HCT116 (cell line): Measurements from ENCODE around the gene DRAP1. TPM values are rescaled to one million over a fixed set of nuclear protein-coding genes. Genes with fewer than 3 reads are reported as not detected.

Source experiments
- ATAC-seq: fragments of 200-7000 bp; cut with Tn5 transposase; 2 replicates; pipeline ENCODE4 v1.9.1; 2020; ENCODE audit warnings: mild to moderate bottlenecking, moderate library complexity
- BruUV-seq: library from RNA; stranded (reverse); fragments of 400-500 nt; replicated peaks from 2 replicates; lab custom pipeline; 2021; lab: Mats Ljungman, UMichigan
- CTCF ChIA-PET: fragments of 300-600 bp; sonication (Branson Sonifier 250); formaldehyde crosslinking; loops from one replicate; lab custom pipeline; 2021; ENCODE audit warnings: antibody characterized with exemption; lab: Charles Lee
- POLR2A ChIA-PET: fragments of 300-600, 350-600 bp; sonication (Branson Sonifier 250); formaldehyde crosslinking; loops from one replicate; lab custom pipeline; 2021; ENCODE audit warnings: antibody characterized with exemption; lab: Charles Lee
- RAD21 ChIA-PET, 2 experiments: fragments of 300-600 bp; sonication (Branson Sonifier 250); formaldehyde crosslinking; loops; one replicate each; lab custom pipeline; 2023; ENCODE audit warnings: low total read pairs in 2 of 2; ENCODE audit not compliant: uncharacterized antibody in 2 of 2, unreplicated experiment in 2 of 2, low non-redundant PET in 1 of 2; lab: Charles Lee
- DNase-seq: peaks from one replicate; pipeline ENCODE4 v3.0.0-alpha.2; 2010; ENCODE audit warnings: low read depth, low spot score
- H2AFZ ChIP-seq: fragments of 200-600 bp; shearing (Covaris generic), sonication (generic); 2 replicates; pipeline ENCODE4 v1.6.1; 2017; ENCODE audit warnings: low read depth, mixed run types, mixed read lengths, antibody characterized with exemption, low read length; ENCODE audit not compliant: poor library complexity, severe bottlenecking
- H3K27ac ChIP-seq: 2 replicates; pipeline ENCODE4 v1.5.1; 2012; ENCODE audit warnings: low read depth, low read length
- H3K27me3 ChIP-seq: fragments of 200-600 bp; sonication (generic); 2 replicates; pipeline ENCODE4 v1.6.1; 2016; ENCODE audit warnings: mixed run types, low read length, mixed read lengths; ENCODE audit not compliant: insufficient read depth
- H3K36me3 ChIP-seq, 2 experiments: fragments of 200-500 bp in 1 of 2; fragments of 200-600 bp in 1 of 2; sonication (Bioruptor generic) in 1 of 2; sonication (generic) in 1 of 2; 2 replicates each; pipeline versions ENCODE4 v1.5.1 to v1.6.1; 2014 to 2016; ENCODE audit warnings: low read length in 2 of 2, inconsistent platforms in 1 of 2, mixed read lengths in 1 of 2, mixed run types in 1 of 2; ENCODE audit not compliant: insufficient read depth in 2 of 2, control insufficient read depth in 1 of 2
- H3K4me1 ChIP-seq, 2 experiments: fragments of 200-600 bp in 1 of 2; sonication (generic) in 1 of 2; 2 replicates each; pipeline versions ENCODE4 v1.5.1 to v1.6.1; 2012 to 2017; ENCODE audit warnings: low read length in 2 of 2, inconsistent platforms in 1 of 2, mild to moderate bottlenecking in 1 of 2, mixed read lengths in 1 of 2, mixed run types in 1 of 2, moderate library complexity in 1 of 2; ENCODE audit not compliant: insufficient read depth in 2 of 2, control insufficient read depth in 1 of 2
- H3K4me2 ChIP-seq: fragments of 200-600 bp; sonication (generic); 2 replicates; pipeline ENCODE4 v1.6.1; 2017; ENCODE audit warnings: mixed run types, low read length, mixed read lengths
- H3K4me3 ChIP-seq, 2 experiments: fragments of 200-600 bp in 1 of 2; sonication (generic) in 1 of 2; replicated peaks in 1 of 2; 2 replicates each; pipeline ENCODE4 v1.5.1; 2011 to 2016; ENCODE audit warnings: low read length in 2 of 2, control low read depth in 1 of 2, low read depth in 1 of 2, mild to moderate bottlenecking in 1 of 2, mixed read lengths in 1 of 2, mixed run types in 1 of 2
- H3K79me2 ChIP-seq: fragments of 200-600 bp; sonication (generic); 2 replicates; pipeline ENCODE4 v1.6.1; 2017; ENCODE audit warnings: mild to moderate bottlenecking, mixed run types, low read length, moderate library complexity, mixed read lengths; ENCODE audit not compliant: insufficient read depth
- H3K9ac ChIP-seq: fragments of 200-600 bp; sonication (generic); 2 replicates; pipeline ENCODE4 v1.6.1; 2016; ENCODE audit warnings: low read length, mixed read lengths
- H3K9me2 ChIP-seq: fragments of 200-600 bp; sonication (generic), shearing (Covaris generic); 2 replicates; pipeline ENCODE4 v1.6.1; 2017; ENCODE audit warnings: mixed run types, mild to moderate bottlenecking, moderate library complexity; ENCODE audit not compliant: insufficient read depth
- H3K9me3 ChIP-seq, 2 experiments: fragments of 200-500 bp in 1 of 2; fragments of 200-600 bp in 1 of 2; sonication (Bioruptor generic) in 1 of 2; sonication (generic) in 1 of 2; 2 replicates each; pipeline ENCODE4 v1.6.1; 2014 to 2017; ENCODE audit warnings: low read length in 2 of 2, mixed read lengths in 2 of 2, inconsistent platforms in 1 of 2, low read depth in 1 of 2, mild to moderate bottlenecking in 1 of 2, mixed run types in 1 of 2, moderate library complexity in 1 of 2; ENCODE audit not compliant: control insufficient read depth in 1 of 2, insufficient read depth in 1 of 2
- H4K20me1 ChIP-seq: fragments of 200-600 bp; sonication (generic), shearing (Covaris generic); 2 replicates; pipeline ENCODE4 v1.6.1; 2017; ENCODE audit warnings: mixed run types, mild to moderate bottlenecking, moderate library complexity; ENCODE audit not compliant: insufficient read depth
- CBX3 ChIP-seq: IDR thresholded peaks from 2 replicates; pipeline ENCODE4 v1.6.1; 2012; ENCODE audit warnings: low read depth
- CEBPB ChIP-seq: IDR thresholded peaks from 2 replicates; pipeline ENCODE4 v1.6.1; 2012; ENCODE audit warnings: low read depth
- EGR1 ChIP-seq: IDR thresholded peaks from 2 replicates; pipeline ENCODE4 v1.6.1; 2012; ENCODE audit warnings: low read depth
- EZH2phosphoT487 ChIP-seq: fragments of 200-600 bp; IDR thresholded peaks from 2 replicates; pipeline ENCODE4 v1.6.1; 2018; ENCODE audit warnings: antibody characterized with exemption, borderline replicate concordance
- FOSL1 ChIP-seq: IDR thresholded peaks from 2 replicates; pipeline ENCODE4 v1.6.1; 2012; ENCODE audit warnings: low read depth
- POLR2A ChIP-seq: IDR thresholded peaks from 2 replicates; pipeline ENCODE4 v1.7.0; 2011; ENCODE audit warnings: borderline replicate concordance; ENCODE audit not compliant: insufficient read depth, insufficient read length; ENCODE audit errors: extremely low read depth
- POLR2AphosphoS5 ChIP-seq: IDR thresholded peaks from 2 replicates; pipeline ENCODE4 v1.6.1; 2011; ENCODE audit warnings: mild to moderate bottlenecking, low read depth, low read length, moderate library complexity
- SP1 ChIP-seq: IDR thresholded peaks from 2 replicates; pipeline ENCODE4 v1.6.1; 2012; ENCODE audit warnings: low read depth
- TCF7L2 ChIP-seq: IDR thresholded peaks from 2 replicates; pipeline ENCODE4 v1.7.0; 2011; ENCODE audit warnings: borderline replicate concordance, inconsistent platforms; ENCODE audit not compliant: insufficient read depth, insufficient read length; ENCODE audit errors: extremely low read depth
- intact Hi-C: fragments of 100-400 bp; cut with micrococcal nuclease; formaldehyde crosslinking; loops from 2 replicates; pipeline ENCODE4 v1.10.0; 2022
- total RNA-seq: library from RNA; stranded (reverse); gene quantifications from one replicate; pipeline ENCODE4 v1.2.1, GENCODE V29; 2021; ENCODE audit not compliant: unreplicated experiment
- TF ChIP-seq, protein P1 (sequence below): IDR thresholded peaks from 2 replicates; pipeline ENCODE4 v1.6.1; 2012

DRAP1 gene
- total RNA-seq, 1 experiment from 2014 or later: 158 TPM

DNA sequence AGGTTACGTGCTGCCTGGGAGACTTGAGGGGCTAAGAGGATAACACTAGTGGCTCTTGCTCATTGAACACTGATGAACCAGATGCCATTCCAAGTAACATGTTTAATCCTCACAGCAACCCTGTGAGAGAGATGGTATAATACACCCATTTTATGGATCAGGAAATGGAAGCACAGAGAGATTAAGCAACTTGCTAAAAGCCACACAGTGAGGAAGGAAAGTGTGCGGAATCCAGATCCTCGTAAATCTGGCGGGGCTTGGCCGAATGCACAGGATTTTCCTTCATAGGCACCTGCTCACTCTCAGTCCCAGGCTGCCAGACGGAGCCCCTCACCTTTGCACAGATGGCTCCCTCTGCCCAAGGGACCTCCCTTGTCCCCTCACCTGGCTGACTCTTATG is 11.3 kb upstream of the DRAP1 start:
- peaks cover 46 to 96% of the 10 kb centered on the region in 2 experiments for H3K4me1 ChIP-seq
- no peaks in the 10 kb centered on the region for H3K36me3 ChIP-seq
- H4K20me1 ChIP-seq: no peaks in the 10 kb centered on the region
- no peaks in the 10 kb centered on the region for H3K27me3 ChIP-seq
- H3K9ac ChIP-seq: no peak overlapping the region
- intact Hi-C loops: no loop called here
- ATAC-seq: no peak
- TF ChIP-seq EGR1 (no peak), CEBPB (no peak), EZH2phosphoT487 (no peak), POLR2AphosphoS5 (no peak), SP1 (no peak), POLR2A (no peak), FOSL1 (no peak), CBX3 (no peak), TCF7L2 (no peak)
- TF ChIP-seq, protein P1, sequence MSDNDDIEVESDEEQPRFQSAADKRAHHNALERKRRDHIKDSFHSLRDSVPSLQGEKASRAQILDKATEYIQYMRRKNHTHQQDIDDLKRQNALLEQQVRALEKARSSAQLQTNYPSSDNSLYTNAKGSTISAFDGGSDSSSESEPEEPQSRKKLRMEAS: no peak
- BruUV-seq: no TSS peak
- H3K79me2 ChIP-seq: no peaks in the 10 kb centered on the region; the same call in 1 of the 2 replicates
- H3K9me2 ChIP-seq: no peaks in the 10 kb centered on the region
- CTCF ChIA-PET: no interaction called here
- no peak for DNase-seq
- no peak overlapping the region for H3K27ac ChIP-seq
- H3K4me2 ChIP-seq: no peak overlapping the region
- no peaks in the 10 kb centered on the region for H3K9me3 ChIP-seq
- no peak overlapping the region for H2AFZ ChIP-seq
- RAD21 ChIA-PET: no interaction called here
- POLR2A ChIA-PET: interaction anchor here (10.9 kb wide), 1 partner anchor 17 kb away, joined by 124 read pairs; the partner anchor contains the start of genes CCDC85B and FIBP
- H3K4me3 ChIP-seq: no peak overlapping the region
